Trophoblast cell (in vitro differentiated cells and primary cell): ENCODE results near the gene SEMA6A.

Source experiments
- DNase-seq, 2 donors: peaks; one replicate each; pipeline ENCODE4 v3.0.0-alpha.2; 2016
- H2AFZ ChIP-seq: 2 replicates; pipeline ENCODE4 v1.6.1; 2013; ENCODE audit warnings: low read length, moderate library complexity, mild to moderate bottlenecking; ENCODE audit not compliant: insufficient read depth, poor library complexity
- H2AK5ac ChIP-seq: 2 replicates; pipeline ENCODE4 v1.6.1; 2013; ENCODE audit warnings: mild to moderate bottlenecking, low read length
- H2BK120ac ChIP-seq: 2 replicates; pipeline ENCODE4 v1.6.1; 2013; ENCODE audit warnings: low read length, mild to moderate bottlenecking, moderate library complexity; ENCODE audit not compliant: insufficient read depth, poor library complexity
- H2BK12ac ChIP-seq: 2 replicates; pipeline ENCODE4 v1.6.1; 2013; ENCODE audit warnings: mild to moderate bottlenecking, low read length, moderate library complexity
- H2BK5ac ChIP-seq: 2 replicates; pipeline ENCODE4 v1.6.1; 2013; ENCODE audit warnings: low read length, low read depth, moderate library complexity, mild to moderate bottlenecking; ENCODE audit not compliant: poor library complexity
- H3K14ac ChIP-seq: 2 replicates; pipeline ENCODE4 v1.6.1; 2013; ENCODE audit warnings: mild to moderate bottlenecking, low read length
- H3K18ac ChIP-seq: 2 replicates; pipeline ENCODE4 v1.6.1; 2013; ENCODE audit warnings: mild to moderate bottlenecking, low read length
- H3K23ac ChIP-seq: 2 replicates; pipeline ENCODE4 v1.6.1; 2013; ENCODE audit warnings: low read length
- H3K27ac ChIP-seq: 2 replicates; pipeline ENCODE4 v1.5.1; 2013; ENCODE audit warnings: low read depth, mild to moderate bottlenecking, inconsistent platforms, low read length, moderate library complexity
- H3K27me3 ChIP-seq: 2 replicates; pipeline ENCODE4 v1.6.1; 2013; ENCODE audit warnings: inconsistent platforms, mild to moderate bottlenecking, low read length, moderate library complexity; ENCODE audit not compliant: insufficient read depth
- H3K36me3 ChIP-seq, 2 experiments: 1 replicate in 1 of 2; 2 replicates in 1 of 2; pipeline ENCODE4 v1.6.1; 2013; ENCODE audit warnings: low read length in 2 of 2, mild to moderate bottlenecking in 2 of 2, moderate library complexity in 1 of 2; ENCODE audit not compliant: insufficient read depth in 2 of 2, control insufficient read depth in 1 of 2
- H3K4ac ChIP-seq: 2 replicates; pipeline ENCODE4 v1.6.1; 2013; ENCODE audit warnings: low read depth, mild to moderate bottlenecking, low read length, moderate library complexity
- H3K4me1 ChIP-seq, 2 experiments: 1 replicate in 1 of 2; 2 replicates in 1 of 2; pipeline ENCODE4 v1.6.1; 2013; ENCODE audit warnings: low read length in 2 of 2, mild to moderate bottlenecking in 2 of 2, moderate library complexity in 1 of 2; ENCODE audit not compliant: insufficient read depth in 2 of 2, control insufficient read depth in 1 of 2
- H3K4me2 ChIP-seq: 2 replicates; pipeline ENCODE4 v1.6.1; 2013; ENCODE audit warnings: inconsistent platforms, mild to moderate bottlenecking, low read length, moderate library complexity
- H3K4me3 ChIP-seq: 2 replicates; pipeline ENCODE4 v1.5.1; 2013; ENCODE audit warnings: mild to moderate bottlenecking, low read depth, low read length, inconsistent platforms
- H3K79me1 ChIP-seq: one replicate; pipeline ENCODE4 v1.6.1; 2013; ENCODE audit warnings: low read length
- H3K79me2 ChIP-seq: 2 replicates; pipeline ENCODE4 v1.6.1; 2013; ENCODE audit warnings: low read length, mild to moderate bottlenecking; ENCODE audit not compliant: control insufficient read depth, insufficient read depth, poor library complexity
- H3K9ac ChIP-seq: 2 replicates; pipeline ENCODE4 v1.6.1; 2013; ENCODE audit warnings: mild to moderate bottlenecking, low read length
- H3K9me3 ChIP-seq: 2 replicates; pipeline ENCODE4 v1.6.1; 2013; ENCODE audit warnings: low read depth, mild to moderate bottlenecking, control low read depth, inconsistent platforms, low read length; ENCODE audit not compliant: insufficient read depth
- H4K12ac ChIP-seq: 2 replicates; pipeline ENCODE4 v1.6.1; 2013; ENCODE audit warnings: low read depth, mild to moderate bottlenecking, low read length, moderate library complexity
- H4K8ac ChIP-seq: 2 replicates; pipeline ENCODE4 v1.6.1; 2013; ENCODE audit warnings: low read depth, mild to moderate bottlenecking, low read length, moderate library complexity
- H4K91ac ChIP-seq: one replicate; pipeline ENCODE4 v1.6.1; 2013; ENCODE audit warnings: low read depth, mild to moderate bottlenecking, low read length, moderate library complexity
- WGBS: extraction: QIAGEN DNeasy Blood & Tissue Kit; methylation state at CpG from one replicate; pipeline ENCODE4 v1.1.7; 2013; ENCODE audit warnings: missing lambda C conversion rate; ENCODE audit not compliant: insufficient read length, insufficient coverage; ENCODE audit errors: extremely low coverage; 5-methylcytosine and 5-hydroxymethylcytosine counted together

Gene SEMA6A

DNA sequence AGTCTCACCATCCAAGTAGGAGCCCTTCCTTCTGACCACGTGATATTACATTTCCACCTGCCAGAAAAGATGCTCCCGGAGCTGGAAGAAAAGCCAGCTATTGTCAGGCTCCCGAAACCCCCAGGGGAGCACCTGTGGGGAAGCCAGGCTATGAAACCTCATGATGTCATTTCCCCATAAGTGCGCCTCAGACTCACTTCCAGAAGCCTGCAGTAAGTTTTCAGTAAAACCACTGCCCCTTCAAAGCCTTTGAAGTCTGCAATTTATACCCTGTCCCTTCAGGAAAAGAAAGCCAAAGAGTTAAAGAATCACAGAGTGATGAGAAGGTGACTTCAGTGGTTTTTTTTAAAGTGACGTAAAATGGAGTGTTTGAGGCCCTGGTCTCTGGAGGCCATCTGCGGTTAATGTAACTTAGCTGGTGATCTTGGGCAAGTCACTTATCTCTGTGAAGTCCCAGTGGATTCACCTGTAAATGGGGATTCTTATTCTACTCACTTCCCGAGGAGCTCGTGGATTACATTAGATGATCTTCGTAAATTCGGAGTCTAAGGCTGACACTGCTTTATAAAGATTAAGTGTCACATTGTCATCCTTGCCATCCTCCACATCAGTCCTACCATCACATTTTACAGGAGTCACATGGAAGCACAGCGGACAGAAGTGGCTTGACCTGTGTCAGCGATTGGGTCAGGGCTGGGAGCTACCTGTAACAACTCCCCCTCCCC, 2.6 kb upstream of the SEMA6A start:
- H3K9me3 ChIP-seq, result peaks cover 2% of the 10 kb centered on the region
- H3K4ac ChIP-seq, result no peak overlapping the region
- H3K36me3 ChIP-seq, result peaks cover 0 to 6% of the 10 kb centered on the region in 2 experiments
- no peak overlapping the region for H3K4me3 ChIP-seq
- H4K91ac ChIP-seq, result peak overlapping the region; percentile 50
- no peak overlapping the region for H2AFZ ChIP-seq
- H3K27ac ChIP-seq, result peak overlapping the region; percentile 88
- no peaks in the 10 kb centered on the region for H3K27me3 ChIP-seq
- H3K18ac ChIP-seq, result no peak overlapping the region
- no peak overlapping the region for H3K4me2 ChIP-seq
- peak overlapping the region; percentile 19 for H2BK120ac ChIP-seq
- H3K4me1 ChIP-seq, result peaks cover 2 to 19% of the 10 kb centered on the region in 2 experiments
- peak overlapping the region; percentile 15 for H2BK5ac ChIP-seq
- no CpG with 5 or more reads among the region's 12 CpGs for WGBS
- H3K79me1 ChIP-seq, result peaks cover 52% of the 10 kb centered on the region
- H3K14ac ChIP-seq, result no peak overlapping the region
- H4K12ac ChIP-seq, result no peak overlapping the region
- H3K23ac ChIP-seq, result no peak overlapping the region
- H2BK12ac ChIP-seq, result peak overlapping the region; percentile 67
- no peak for DNase-seq
- peaks cover 29% of the 10 kb centered on the region for H3K79me2 ChIP-seq
- no peak overlapping the region for H4K8ac ChIP-seq
- H2AK5ac ChIP-seq, result no peak overlapping the region
- H3K9ac ChIP-seq, result no peak overlapping the region

DNA sequence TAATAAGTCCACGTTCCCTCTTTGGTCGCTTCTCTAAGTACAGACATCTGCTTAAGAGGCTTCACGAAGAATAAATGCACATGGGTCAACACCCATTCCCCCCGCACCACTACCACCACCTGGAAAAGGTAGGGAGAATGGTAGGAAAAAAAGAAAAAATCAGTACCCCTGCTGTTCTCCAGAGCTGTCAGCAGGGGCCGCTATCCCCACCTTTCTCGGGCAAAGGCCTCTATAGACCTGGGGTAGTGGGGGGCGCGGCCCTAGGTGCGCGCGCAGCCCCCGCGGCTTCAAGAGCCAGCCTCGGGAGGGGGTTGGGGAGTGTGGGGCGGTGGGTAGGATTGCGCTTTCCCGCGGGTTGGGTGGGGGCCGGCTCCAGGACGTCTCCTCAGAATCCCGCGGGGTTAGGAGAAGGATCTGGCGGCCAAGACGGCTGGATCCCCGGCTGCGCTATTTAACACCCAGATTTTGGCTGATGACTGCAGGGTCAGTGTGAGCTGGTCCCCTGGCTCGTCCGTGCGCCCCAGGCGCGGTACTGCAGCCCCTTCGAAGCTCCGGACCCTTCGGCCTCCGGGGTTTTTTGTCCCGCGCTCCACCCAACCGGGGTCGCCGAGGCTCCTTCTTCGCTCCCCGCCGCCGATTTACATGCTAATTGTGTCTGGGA, 1.6 kb upstream of the SEMA6A start:
- Histone ChIP-seq H3K23ac (no peak overlapping the region), H3K27ac (peak overlapping the region; percentile 98), H3K9ac (peak overlapping the region; percentile 92), H3K79me2 (peaks cover 34% of the 10 kb centered on the region), H4K12ac (peak overlapping the region; percentile 95), H2BK120ac (peak overlapping the region; percentile 100), H4K8ac (peak overlapping the region; percentile 96), H3K18ac (peak overlapping the region; percentile 100), H3K4ac (peak overlapping the region; percentile 99), H2AFZ (peak overlapping the region; percentile 94), H3K79me1 (peaks cover 54% of the 10 kb centered on the region), H2BK5ac (peak overlapping the region; percentile 100), H3K4me1 (peaks cover 2 to 18% of the 10 kb centered on the region in 2 experiments), H3K27me3 (no peaks in the 10 kb centered on the region), H2AK5ac (peak overlapping the region; percentile 95), H3K36me3 (peaks cover 0 to 9% of the 10 kb centered on the region in 2 experiments), H3K4me2 (peak overlapping the region; percentile 98), H2BK12ac (peak overlapping the region; percentile 99), H3K4me3 (peak overlapping the region; percentile 70), H4K91ac (peak overlapping the region; percentile 100), H3K14ac (peak overlapping the region; percentile 99), H3K9me3 (peaks cover 2% of the 10 kb centered on the region)
- WGBS, result no CpG with 5 or more reads among the region's 44 CpGs
- DNase-seq, result peak; percentile 59 to 78

DNA sequence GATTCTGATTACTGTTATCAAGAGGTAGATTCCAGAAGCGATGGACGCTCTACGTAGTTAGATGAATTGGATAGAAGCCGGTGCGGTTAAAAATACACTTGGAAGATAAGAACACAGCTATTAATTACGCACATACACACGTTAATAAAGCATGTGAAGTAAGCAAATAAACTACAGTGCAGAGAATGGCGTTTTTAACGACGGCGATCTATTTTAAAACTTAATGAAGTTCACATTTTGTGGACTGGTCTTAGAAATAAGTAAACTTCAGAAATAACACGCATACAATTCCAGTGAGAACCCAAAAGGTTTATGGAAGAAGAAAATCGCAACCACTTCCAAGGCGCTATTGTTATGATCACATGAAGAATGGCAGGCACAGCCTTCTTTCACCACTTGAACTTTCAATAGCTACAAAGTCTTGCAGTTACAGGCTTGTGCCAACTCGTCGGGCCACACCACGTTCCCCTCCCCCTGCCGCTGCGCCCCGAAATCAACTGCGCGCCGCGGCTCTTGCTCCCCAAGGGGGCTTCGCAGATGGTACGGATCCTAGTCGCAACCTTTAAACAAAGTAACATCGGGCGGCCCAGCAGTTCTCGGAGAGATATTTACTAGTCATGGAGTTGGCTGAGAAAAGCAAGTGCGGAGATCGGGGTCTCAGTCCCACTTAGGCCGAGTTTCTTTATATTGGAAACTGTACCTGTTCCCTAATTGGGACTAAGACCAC, 866 bp upstream of the SEMA6A start:
- WGBS, result no CpG with 5 or more reads among the region's 33 CpGs
- Histone ChIP-seq H3K4me2 (peak overlapping the region; percentile 98), H3K79me2 (peaks cover 34% of the 10 kb centered on the region)

DNA sequence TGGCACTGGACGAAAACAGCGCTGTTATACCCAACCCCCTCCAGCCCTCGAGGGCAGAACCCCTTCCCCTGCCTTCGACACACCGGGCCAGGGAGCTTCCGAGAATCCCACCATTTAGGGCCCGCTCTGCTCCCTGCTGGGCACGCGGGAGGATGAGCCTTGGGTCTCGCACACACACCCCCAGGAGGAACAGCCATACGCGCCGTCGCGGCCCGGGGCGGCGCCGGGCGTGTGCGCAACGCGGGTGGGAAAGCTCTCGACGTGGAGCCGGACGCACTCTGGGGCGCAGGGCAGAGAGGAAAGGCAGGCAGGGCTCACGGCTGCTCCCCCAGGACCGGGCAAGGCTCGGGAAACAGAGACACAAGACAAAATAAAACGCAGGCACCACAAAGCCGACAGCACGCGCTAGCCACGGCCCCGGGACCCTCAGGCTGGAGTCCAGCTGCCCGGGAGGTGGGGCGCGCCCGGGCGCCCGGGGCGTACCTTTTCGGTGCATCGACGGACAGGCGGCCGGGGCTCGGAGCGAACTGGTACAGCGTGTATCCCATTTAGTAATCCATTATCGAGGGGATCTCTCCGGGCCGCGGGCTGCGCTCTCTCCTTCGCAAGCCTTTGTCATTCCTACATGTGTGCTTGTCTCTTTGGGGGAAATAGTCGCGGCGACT, 789 bp downstream of the SEMA6A start:
- peaks cover 3 to 13% of the 10 kb centered on the region in 2 experiments for H3K4me1 ChIP-seq
- no peaks in the 10 kb centered on the region for H3K27me3 ChIP-seq
- peak; percentile 16 to 44 for DNase-seq
- H3K36me3 ChIP-seq, result peaks cover 0 to 11% of the 10 kb centered on the region in 2 experiments
- WGBS, result no CpG with 5 or more reads among the region's 61 CpGs
- H2BK5ac ChIP-seq, result peak overlapping the region; percentile 98
- peak overlapping the region; percentile 90 for H3K14ac ChIP-seq
- H4K12ac ChIP-seq, result peak overlapping the region; percentile 79
- peaks cover 2% of the 10 kb centered on the region for H3K9me3 ChIP-seq
- H3K4me2 ChIP-seq, result peak overlapping the region; percentile 78
- H3K9ac ChIP-seq, result peak overlapping the region; percentile 87
- peak overlapping the region; percentile 21 for H2BK12ac ChIP-seq
- H3K27ac ChIP-seq, result peak overlapping the region; percentile 98
- H3K79me1 ChIP-seq, result peaks cover 47% of the 10 kb centered on the region
- H2AFZ ChIP-seq, result peak overlapping the region; percentile 26
- H4K91ac ChIP-seq, result peak overlapping the region; percentile 82
- H3K18ac ChIP-seq, result peak overlapping the region; percentile 98
- H2AK5ac ChIP-seq, result peak overlapping the region; percentile 20
- peak overlapping the region; percentile 71 for H2BK120ac ChIP-seq
- H3K4ac ChIP-seq, result peak overlapping the region; percentile 100
- H3K23ac ChIP-seq, result no peak overlapping the region
- H4K8ac ChIP-seq, result peak overlapping the region; percentile 89
- peaks cover 44% of the 10 kb centered on the region for H3K79me2 ChIP-seq
- H3K4me3 ChIP-seq, result peak overlapping the region; percentile 94

More for the DNA sequence above, 866 bp upstream of the SEMA6A start:
- Histone ChIP-seq H3K18ac (peak overlapping the region; percentile 100), H3K4me1 (peaks cover 2 to 16% of the 10 kb centered on the region in 2 experiments), H2AK5ac (peak overlapping the region; percentile 95), H3K4me3 (peak overlapping the region; percentile 68), H3K9me3 (peaks cover 2% of the 10 kb centered on the region), H3K14ac (peak overlapping the region; percentile 98), H3K79me1 (peaks cover 52% of the 10 kb centered on the region), H3K27ac (peak overlapping the region; percentile 98), H3K36me3 (peaks cover 0 to 9% of the 10 kb centered on the region in 2 experiments), H3K27me3 (no peaks in the 10 kb centered on the region), H4K12ac (peak overlapping the region; percentile 95), H4K8ac (peak overlapping the region; percentile 96), H2BK120ac (peak overlapping the region; percentile 100), H4K91ac (peak overlapping the region; percentile 100), H2BK5ac (peak overlapping the region; percentile 99), H3K23ac (no peak overlapping the region), H3K4ac (peak overlapping the region; percentile 99), H2AFZ (peak overlapping the region; percentile 94), H3K9ac (peak overlapping the region; percentile 87), H2BK12ac (peak overlapping the region; percentile 99)
- peak in 1 of 2 donors; percentile 33 for DNase-seq
